Right renal pelvis (tissue), 4 donors: ENCODE measurements around the gene BSND. TPM values are rescaled to one million over a fixed set of nuclear protein-coding genes. Genes with fewer than 3 reads are reported as not detected.
A peak's percentile ranks its signal among the peaks of the same experiment; 100 is the strongest.

ENCODE experiments used
- DNase-seq, 4 donors: peaks; one replicate each; pipeline ENCODE4 v3.0.0-alpha.2; 2013; ENCODE audit warnings: low read depth in 4 of 4, low spot score in 3 of 4, missing footprints in 1 of 4
- polyA plus RNA-seq, 4 donors: library from polyadenylated mRNA; unstranded; fragments of 120-200 nt; gene quantifications; one replicate each; pipeline ENCODE4 v1.2.1, GENCODE V29; 2013; ENCODE audit not compliant: insufficient read length in 4 of 4

BSND gene
- polyA plus RNA-seq, 4 donors: 4.2 to 5.7 (median 5.2) TPM

GRCh38 chr1:54990916-54991315 lies 7.8 kb upstream of the BSND start:
- no peak for DNase-seq

- no peak for DNase-seq
These were observed 6.8 kb upstream of the BSND start for GRCh38 chr1:54991939-54992338.

DNA sequence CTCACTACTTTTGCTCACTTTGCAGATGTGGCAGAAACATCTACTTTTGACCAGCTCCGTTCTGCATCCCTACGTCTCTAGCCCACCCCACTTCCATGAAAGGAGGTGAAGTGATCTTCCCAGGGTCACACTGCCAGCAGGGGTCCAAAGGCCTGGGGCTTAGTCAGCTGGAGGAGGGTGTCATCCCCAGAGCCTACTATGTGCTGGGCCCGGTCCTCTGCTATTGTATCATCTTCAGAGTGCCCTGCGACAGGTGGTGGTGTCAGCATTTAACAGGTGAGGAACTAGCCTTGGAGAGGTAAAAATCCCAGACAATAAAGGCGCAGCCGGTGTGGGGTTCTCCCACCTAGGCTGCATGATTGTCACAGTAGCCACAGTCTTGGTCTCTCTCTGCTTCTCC lies 5.6 kb upstream of the BSND start:
- no peak for DNase-seq

DNA sequence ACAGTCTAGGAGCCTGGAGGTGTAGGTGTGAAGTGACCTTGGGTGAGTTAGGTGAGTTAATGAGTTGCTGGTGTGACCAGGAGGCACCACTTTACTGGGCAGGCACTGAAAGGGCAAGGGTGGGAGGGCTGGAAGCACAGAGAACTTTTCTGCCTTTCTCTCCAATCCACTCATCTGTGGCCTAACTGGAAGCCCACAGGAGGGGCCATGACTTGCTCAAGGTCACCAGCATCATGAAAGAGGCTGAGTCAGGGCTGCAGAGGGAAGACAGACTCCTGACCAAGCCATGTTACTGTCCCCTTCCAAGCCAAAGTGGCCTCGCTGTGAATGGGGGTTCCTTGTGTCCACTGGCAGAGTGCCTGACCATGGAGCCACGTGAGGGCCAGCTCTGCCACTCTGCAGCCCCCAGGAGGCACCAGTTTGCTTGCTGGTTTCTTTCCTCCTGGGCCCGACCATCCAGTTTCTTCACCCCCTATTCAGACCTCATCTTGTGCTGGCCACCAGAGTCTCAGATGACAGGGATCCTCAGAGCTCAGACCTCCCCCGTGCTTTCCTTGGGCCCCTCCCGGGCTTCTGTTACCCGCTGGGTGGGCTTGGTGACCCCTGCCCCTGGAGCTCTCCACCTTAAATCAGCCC lies 4.3 kb upstream of the BSND start:
- no peak for DNase-seq

- no peak for DNase-seq
These were observed 3.5 kb upstream of the BSND start for GRCh38 chr1:54995013-54995760.

- no peak for DNase-seq
These were observed 2.9 kb upstream of the BSND start for GRCh38 chr1:54995835-54996234.

- peak in 2 of 4 donors; percentile 43 to 46 for DNase-seq
These were observed 2.3 kb upstream of the BSND start for GRCh38 chr1:54996359-54996868.

- DNase-seq: no peak
These were observed 1.6 kb upstream of the BSND start for GRCh38 chr1:54996869-54997710.

DNA sequence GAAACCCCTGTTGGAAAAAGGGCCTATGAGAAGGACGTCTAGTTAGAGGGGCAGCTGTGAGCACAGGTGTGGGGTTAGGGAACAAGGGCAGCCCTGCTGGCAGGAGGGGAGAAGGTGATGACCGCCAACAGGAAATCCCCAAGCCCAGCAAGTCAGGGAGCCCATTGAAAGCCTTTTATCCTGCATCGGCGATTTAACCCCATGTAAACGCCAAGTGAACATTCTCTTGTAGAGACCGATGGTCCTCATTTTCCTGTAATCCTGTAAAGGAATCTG lies 1.1 kb upstream of the BSND start:
- no peak for DNase-seq

DNA sequence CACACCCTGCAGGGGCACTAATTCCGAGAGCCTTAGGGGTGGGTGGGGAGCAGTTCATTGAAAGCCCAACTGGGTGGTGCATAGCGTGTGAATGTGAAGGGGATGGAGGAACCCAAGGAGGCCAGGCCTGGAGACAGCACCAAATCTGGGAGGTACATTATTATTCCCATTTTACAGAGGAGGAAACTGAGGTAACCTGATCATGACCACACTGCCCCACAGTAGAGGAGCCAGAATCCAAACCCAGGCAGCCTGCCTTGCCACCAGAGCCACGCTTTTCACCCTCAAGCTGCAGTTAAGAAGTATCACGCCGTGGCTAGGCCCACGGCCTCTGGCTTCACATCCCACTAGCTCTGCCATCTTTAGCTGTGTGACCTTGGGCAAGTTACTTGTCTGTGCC lies 633 bp upstream of the BSND start:
- no peak for DNase-seq

GRCh38 chr1:55000110-55001085 lies 1.7 kb downstream of the BSND start:
- no peak for DNase-seq

DNA sequence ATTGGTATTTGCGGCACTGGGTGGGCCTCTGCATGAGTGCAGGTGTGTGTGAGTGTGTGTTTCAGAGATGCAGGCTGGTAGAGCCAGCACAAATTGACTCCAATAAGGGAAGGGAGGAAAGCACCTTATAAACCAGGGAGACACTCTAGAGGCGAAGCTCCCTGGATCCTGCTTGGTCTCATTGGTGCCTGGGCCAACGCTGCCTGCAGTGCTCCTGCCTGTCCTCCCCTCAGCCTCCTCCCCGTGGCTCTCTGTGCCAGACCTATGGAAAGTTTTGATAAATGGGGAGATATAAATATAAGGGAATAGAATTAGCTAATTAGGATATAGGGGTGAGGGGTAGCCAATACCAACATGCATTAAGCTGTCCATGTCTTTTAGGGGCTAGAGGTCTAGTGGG lies 2.6 kb downstream of the BSND start:
- DNase-seq: no peak

- DNase-seq: no peak
These were observed 4.0 kb downstream of the BSND start for GRCh38 chr1:55002686-55003085.

- DNase-seq: no peak
These were observed 6.8 kb downstream of the BSND start for GRCh38 chr1:55005351-55006140.

GRCh38 chr1:55006931-55007330 lies 8.2 kb downstream of the BSND start:
- DNase-seq: no peak

GRCh38 chr1:55007625-55008024 lies 8.9 kb downstream of the BSND start:
- no peak for DNase-seq

GRCh38 chr1:55010194-55010886 lies 11.6 kb downstream of the BSND start:
- no peak for DNase-seq

DNA sequence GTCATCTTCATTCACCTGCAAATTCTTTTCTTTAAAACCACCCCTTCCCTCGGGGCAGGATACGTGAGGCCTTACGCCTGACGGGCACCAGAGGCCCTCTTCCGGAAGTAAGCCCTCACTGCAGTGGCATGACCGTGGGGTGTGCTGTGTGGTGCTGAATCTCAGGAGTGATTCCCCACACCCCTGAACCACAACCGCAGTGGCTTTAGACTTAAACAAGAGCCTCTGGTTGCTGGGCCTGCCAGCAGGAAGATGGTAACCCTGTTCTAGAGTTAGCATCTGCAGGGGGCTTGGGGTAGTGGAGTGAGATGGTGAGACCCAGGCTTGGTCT lies 12.1 kb downstream of the BSND start:
- no peak for DNase-seq

GRCh38 chr1:55012661-55013060 lies 13.9 kb downstream of the BSND start:
- DNase-seq: no peak
